GM18867 (cell line): ENCODE measurements around the gene CIRBP.
"Not testable (repeated sequence)": the region's sequence is repeated elsewhere in the genome, so short reads cannot be mapped to it uniquely, and the experiment has no call there.

Source experiments
- ATAC-seq: cut with Tn5 transposase; IDR thresholded peaks from one replicate; pipeline ENCODE4 v1.9.1; 2021; ENCODE audit warnings: mild to moderate bottlenecking, moderate library complexity; ENCODE audit not compliant: unreplicated experiment

Gene CIRBP

DNA sequence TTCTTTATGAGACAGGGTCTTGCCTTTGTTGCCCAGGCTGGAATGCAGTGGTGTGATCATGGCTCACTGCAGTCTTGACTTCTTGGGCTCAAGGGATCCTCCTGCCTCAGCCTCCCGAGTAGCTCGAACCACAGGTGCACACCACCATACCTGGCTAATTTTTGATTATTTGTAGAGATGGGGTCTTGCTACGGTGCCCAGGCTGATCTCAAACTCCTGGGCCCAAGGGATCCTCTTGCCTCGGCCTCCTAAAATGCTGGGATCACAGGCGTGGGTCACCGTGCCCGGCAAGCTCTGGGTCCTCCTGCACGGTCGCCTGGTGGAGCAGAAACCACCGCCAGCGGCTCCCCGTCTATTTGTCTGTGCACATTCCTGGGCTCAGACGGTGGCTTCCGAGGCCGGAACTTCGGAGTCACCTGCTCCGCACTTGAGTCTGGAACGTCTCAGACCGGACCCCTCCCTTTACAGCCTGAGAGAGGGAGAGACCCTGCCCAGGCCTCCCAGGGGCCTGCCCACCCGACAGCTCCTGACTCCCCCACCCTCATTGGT lies 38.7 kb downstream of the CIRBP start:
- ATAC-seq, result no peak

DNA sequence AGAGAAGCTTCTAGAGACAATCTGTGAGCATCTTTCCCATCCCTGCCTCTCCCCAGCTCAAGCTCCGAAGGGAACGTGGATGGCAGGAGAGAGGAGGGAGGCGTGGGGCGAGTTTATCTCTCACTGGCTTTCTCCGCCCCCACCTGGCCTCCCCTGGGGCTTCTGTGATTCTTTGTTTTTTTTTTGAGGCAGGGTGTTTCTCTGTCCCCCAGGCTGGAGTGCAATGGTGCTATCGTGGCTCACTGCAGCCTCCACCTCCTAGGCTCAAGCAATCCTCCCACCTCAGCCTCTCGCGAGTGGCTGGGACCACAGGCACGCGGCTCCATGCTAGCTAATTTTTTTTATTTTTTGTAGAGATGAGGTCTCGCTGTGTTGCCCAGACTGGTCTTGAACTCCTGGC lies 39.6 kb downstream of the CIRBP start:
- ATAC-seq, result no peak

DNA sequence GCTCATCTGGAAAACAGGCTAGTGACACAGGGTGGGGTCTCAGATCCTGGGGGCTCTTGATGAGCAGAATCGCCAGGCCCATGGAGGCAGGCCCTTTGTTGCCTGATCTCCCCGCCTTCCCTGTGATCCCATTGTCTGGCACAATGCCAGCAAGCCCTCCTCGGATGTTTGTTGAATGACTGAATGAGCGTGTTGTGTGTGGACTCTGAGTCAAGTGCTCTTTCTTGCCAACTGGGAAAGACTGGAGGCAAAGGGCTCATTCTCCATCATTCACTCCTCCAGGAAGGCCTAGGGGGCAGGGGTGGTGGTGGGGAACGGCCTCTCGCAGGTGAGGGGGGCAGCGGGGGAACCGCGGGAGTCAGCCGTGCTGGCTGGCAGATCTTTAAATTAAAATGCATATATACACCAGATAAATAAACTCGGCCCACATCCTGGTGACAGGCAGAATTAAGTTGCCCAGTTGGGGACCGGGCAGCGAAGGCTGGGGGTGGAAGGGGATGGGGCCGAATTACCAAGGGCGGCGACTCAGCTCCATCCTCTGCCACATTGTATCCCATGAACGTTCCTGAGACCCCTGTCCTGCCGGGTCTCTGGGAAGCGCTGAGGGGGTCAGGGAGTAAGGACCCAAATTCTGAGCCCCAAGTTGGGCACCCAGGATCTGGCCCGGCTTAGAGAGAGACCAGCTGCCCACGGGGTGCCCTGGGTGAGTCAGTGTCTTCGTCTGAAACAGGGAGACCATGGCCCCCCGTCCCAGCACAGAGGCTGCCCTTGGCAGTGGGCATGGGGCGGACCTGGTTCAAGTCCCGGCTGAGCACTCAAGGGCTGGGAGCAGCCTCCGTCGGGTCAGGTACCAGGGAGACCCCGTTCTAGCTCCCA lies 41.1 kb downstream of the CIRBP start:
- no peak for ATAC-seq

DNA sequence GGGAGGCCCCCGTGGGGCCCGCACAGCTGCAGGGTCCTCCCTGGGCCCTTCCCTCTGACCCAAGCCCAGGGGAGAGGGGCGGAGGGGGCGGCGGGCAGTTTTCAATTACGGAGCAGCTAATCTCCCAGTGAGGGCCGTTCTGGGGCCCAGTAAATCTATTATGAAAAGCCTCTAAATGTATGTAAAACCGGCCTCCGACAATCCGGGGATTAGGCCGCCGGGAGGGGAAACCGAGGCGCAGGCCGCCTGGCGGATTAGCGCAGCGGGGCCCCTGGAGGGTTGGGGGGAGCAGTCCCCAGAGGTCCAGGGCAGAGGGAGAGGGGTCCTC lies 41.7 kb downstream of the CIRBP start:
- ATAC-seq, result no peak

DNA sequence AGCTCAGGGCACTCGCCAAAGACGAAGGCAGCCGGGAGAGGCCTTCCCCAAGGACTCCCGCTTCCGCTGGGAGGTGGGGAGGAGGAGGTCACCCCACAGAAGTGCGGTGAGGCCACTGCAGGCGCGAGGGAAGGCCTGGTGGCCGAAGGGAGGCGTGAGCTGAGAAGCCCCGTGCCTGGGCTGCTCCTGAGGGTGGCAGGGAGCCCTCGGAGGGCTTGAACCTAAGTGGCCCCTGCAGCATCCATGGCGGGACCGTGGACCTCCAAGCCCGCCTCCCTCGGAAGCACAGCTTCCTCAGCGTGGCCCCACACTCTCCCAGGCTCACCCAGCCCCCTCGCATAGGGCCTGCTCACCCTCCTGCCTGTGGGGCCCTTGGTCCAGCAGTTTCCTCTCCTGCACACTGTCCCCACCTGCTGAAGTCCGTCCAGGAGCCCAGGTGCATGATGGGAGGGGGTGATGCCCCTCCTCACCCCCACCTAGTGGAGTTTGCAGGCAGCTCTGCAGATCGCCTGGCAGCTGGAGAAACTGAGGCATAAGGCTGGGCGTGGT lies 42.5 kb downstream of the CIRBP start:
- no peak for ATAC-seq

DNA sequence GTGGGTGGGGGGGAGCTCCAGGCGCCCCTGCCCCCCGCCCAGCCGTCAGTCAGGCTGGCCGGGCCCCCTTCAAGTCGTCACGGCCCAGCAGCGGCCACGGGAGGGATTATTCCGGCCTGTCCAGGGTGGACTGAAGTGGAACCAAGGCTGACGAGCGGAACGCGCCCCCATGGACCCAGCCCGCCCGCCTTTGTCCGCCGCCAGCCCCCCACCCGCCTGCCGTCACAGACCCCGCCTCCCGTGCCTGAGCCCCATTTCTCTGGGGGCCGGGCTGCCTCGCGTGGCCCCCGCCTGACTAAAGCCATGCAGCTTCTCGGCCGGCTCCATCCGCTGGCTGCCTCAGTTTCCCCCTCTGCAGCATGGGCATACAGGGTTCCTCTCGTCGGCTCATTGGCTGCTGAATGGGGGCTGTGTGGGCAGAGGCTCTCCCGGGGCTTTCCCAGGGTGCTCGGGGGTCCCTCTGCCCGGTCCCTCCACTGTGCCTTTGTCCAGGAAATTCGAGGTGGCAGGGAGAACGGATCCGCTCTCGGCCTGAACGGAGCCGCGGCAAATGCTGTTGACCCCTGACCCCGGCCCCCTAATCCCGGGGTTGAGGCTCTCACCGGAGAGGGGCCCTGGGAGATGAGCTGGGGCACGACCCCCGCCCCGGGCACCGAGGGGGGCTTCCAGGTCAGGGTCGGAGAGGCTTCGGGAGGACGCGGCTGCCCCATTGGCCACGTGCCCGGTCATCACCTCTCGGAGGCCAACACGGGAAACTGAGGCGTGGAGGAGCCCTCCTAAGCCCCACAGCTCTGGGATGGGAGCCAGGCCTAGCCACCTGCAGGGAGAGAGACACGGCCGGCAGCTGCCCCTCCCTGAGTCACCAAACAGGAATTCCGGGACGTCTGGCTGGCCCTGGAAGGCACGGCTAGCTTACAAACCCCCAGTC lies 43.9 kb downstream of the CIRBP start:
- no peak for ATAC-seq

DNA sequence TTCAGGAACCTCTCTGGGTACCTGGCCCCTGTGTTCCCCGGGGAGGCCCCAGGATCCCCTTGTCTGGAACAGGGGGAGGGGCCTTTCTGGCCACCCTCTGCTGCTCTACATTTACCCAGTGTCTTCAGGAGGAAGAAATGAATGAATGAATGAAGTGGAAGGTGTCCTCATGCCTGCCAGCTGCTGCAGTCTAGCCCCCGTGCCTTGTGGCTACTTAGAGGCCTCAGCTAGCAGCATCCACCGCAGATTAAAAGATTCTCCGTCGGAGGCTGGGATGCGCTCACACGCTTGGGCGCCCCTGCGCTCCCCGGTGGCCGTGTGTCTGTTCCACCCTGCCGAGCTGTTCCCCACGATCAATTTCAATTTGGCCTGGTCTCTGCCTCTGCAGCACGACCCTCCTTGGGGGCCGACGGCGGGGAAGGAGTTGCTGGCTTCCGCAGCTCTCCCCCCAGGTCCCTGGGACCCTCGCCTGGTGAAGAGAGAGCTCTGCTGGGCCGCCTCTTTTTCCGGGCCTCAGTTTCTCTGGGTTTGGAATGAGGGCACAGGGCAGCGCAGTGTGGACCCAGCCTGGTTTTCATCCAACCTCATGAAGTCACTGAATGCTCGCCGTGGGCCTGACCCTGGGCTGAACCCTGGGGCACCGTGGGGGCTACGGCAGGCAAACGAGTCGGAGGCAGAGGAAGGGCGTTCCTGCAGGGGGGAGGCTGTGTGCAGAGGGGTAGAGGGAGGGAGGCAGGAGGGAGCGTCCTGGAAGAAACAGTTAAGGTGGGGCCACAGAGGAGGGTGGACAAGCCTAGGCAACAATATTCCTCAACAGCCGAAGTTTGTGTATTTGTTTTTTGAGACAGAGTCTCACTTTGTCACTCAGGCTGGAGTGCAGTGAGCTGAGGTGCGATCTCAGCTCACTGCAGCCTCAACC lies 44.8 kb downstream of the CIRBP start:
- ATAC-seq, result no peak

DNA sequence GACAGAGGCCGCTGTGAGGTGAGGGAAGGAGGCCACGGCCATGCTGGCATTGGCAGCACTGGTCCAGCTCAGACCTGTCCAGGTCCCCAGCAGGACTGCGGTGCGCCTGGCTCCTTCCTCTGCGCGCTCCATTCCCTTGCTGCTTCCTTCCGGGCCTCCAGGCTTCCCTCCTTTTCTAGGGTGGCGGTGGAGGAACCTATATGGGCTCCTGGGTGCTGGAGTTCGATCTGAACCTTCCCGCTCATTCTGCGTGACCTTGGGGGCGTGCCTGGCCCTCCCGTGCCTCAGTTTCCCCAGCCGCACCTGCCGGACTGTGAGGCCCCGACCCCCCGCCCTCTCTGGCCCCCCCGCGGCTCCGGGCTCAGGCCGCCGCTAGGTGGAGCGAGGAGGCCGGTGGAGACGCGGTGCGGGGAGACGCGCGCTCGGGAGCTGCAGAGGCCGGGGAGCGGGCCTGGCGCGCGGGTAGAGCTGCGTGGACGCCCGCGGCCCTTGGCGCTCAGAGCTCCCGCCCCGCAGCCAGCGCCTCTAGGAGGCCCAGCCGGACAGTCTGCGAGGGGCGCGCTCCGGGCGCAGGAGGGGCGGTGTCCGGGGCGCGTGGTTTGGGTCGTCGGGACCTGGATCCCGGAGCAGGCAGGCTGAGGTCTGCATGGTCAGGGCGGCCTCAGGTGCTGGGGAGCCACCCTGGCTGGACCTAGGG lies 46.5 kb downstream of the CIRBP start:
- no peak for ATAC-seq

DNA sequence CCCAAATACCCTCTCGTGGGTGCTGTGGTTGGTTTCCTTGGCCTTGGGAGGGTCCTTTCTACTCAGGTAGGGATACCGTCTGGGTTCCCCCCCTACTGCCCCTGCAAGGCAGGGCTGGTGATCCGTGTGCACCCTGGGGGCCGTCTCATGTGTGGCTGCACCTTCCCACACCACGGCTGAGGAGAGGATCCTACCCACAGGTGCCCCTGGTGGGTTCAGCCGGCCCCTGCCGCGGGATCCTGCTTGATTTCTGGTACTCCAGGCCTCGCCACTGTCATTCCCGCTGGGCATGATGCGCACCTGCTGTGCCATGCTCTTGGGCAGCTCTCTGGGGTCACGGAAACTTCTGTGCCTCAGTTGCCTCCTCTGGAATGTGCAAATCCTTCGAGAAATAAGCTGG lies 47.3 kb downstream of the CIRBP start:
- no peak for ATAC-seq

DNA sequence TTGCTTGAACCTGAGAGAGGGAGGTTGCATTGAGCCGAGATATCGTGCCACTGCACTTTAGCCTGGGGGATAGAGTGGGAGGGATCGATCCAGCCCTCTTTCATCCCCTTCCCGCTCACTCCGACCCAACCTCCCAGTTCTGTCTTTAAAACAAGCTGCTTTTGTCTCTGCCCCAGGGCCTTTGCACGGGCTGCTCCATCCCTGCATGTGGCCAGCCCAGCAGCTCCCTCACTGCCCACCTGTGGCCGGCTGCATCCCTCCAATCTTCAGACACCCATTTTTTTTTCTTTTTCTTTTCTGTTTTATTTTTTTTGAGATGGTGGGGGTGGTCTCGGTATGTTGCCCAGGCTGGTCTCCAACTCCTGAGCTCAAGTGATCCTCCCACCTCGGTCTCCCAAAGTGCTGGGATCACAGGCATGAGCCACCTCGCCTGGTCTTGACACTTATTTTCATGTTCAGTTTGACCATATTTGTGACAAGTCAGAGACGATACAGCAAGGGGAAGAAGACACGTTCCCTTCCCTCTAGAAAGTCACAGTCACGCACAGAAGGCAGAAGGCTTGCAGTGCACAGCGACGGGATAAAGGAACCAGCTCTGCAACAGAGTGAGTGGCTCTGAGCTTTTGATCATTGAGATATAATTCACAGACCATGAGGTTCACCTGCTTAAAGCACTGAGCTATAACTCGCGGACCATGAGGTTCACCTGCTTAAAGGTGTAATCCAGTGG lies 48.3 kb downstream of the CIRBP start:
- ATAC-seq, result no peak

DNA sequence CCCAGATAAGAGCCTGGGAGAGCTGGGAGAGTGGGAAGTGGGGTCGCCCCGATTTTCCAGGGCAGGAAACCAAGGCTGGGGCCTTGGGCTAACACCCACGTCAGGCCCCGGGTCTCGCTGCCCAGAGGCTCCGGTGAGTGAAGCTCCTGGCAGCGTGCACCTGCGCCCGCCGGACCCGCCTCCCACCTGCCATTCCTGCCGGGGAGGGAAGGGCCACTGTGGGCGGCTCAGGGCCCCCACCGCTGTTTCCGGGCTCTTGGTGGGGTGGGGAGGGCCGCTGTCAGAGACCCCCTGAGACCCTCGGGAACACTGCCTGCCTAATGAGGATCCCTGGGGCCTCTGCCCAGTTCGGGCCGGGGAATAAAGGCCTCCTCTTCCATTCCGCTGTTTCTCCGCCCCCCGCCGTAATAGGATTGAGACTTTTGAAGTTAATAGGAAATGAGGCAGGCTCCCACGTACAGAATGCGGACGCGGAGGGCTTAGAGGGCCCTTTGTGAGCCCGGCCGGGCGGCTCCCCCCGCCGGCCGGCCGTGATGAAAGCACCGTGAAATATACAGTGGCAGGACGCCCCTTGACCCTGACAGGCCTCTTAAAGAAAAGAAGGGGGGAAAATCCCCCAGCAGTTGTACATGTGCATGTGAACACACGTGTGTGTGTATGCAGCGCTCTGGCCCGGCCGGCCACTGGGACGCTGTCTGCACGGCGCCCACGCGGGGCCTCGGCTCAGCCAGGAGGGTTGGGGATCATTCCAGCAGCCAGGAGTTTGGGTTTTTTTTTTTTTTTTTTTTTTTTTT lies 49.7 kb downstream of the CIRBP start:
- ATAC-seq, result no peak

DNA sequence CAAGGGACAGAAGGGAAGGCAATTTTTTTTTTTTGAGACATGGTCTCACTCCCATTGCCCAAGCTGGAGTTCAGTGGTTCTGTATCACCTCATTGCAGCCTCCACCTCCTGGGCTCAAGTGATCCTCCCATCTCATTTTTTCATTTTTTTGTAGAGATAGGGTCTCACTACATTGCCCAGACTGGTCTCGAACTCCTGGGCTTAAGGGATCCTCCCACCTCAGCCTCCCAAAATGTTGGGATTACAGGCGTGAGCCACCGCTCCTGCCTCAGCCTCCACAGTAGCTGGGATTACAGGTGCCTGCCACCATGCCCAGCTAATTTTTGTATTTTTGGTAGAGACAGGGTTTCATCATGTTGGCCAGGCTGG lies 51.1 kb downstream of the CIRBP start:
- not testable (repeated sequence) for ATAC-seq

DNA sequence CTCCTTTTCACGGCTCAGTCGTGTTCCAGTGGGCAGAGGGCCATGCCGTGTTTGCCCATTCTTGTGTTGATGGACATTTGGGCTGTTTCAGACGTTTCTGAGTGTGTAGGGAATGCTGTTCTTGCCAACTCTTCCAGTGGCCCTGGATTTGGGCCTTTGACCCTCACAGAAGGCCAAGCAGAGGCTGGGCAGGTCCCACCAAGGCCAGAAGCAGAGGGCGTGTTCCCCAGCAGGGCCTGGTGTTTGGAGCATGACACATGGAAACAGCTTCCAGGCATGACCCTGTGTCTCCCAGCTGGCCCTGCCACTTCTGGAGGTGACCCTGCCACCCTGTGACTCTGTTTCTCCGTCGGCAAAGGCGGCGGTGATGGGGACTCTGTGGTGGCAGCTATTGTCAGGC lies 52.4 kb downstream of the CIRBP start:
- ATAC-seq, result no peak

DNA sequence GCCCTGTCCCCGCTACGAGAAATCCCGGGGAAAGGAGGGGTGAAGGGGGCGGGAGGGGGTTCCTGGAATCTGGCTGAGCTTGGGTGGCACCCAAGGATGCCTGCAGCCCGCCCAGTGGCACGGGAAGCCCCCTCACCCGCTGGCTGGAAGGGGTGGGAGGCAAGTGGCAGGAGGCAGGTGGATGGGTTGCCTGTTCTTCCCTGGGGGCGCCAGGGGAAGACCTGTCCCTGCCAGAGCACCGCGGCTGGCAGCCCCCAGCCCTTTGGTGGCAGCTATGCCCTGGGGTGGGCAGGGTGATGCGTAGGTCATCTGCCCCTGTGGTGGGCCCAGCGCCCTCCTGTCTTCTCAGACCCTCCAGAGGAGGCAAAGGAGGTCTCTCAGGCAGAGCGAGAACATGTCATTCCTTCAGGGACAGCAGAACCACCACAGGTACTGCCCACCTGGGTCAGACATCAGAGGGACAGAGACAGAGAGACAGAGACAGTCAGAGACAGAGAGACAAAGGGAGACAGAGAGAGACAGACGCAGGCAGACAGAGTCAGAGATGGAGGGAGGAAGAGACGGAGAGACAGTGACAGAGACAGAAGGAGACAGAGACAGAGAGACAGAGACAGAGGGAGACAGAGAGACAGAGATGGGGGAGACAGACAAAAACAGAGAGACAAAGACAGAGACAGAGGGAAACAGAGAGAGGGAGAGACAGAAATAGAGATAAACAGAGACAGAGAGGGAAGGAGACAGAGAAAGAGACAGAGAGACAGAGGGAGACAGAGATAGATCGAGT lies 53.3 kb downstream of the CIRBP start:
- no peak for ATAC-seq

DNA sequence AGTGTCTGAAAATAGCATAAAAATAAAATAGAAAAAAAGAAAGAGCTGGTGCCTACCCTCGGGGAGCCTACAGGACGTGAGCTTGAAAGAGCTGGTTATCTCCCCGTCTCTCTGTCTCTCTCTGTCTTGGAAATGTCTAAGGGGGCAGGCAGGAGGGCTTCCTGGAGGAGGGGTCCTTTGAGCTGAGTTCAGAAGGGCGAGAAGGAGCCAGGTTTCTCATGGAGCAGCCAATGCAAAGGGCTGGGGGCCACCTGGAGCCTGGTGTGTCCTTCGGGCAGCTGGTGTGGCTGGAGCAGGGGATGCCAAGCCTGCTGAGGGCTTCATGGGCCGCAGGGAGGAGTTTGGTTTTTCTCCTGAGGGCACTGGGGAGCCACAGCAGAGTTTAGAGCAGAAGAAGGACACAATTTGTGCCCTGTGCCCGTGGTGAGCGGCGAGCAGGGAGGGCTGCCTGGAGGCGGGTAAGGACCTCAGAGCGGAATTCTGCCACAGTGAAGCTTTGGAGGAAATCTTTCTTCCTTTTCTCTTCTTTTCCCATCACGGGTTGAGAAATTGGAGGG lies 55.2 kb downstream of the CIRBP start:
- ATAC-seq, result no peak
